ENCODE data around the gene TLK2.

GRCh38 chr17:62591333-62591732 lies 112.7 kb downstream of the TLK2 start:
- TF ChIP-seq, protein P1, sequence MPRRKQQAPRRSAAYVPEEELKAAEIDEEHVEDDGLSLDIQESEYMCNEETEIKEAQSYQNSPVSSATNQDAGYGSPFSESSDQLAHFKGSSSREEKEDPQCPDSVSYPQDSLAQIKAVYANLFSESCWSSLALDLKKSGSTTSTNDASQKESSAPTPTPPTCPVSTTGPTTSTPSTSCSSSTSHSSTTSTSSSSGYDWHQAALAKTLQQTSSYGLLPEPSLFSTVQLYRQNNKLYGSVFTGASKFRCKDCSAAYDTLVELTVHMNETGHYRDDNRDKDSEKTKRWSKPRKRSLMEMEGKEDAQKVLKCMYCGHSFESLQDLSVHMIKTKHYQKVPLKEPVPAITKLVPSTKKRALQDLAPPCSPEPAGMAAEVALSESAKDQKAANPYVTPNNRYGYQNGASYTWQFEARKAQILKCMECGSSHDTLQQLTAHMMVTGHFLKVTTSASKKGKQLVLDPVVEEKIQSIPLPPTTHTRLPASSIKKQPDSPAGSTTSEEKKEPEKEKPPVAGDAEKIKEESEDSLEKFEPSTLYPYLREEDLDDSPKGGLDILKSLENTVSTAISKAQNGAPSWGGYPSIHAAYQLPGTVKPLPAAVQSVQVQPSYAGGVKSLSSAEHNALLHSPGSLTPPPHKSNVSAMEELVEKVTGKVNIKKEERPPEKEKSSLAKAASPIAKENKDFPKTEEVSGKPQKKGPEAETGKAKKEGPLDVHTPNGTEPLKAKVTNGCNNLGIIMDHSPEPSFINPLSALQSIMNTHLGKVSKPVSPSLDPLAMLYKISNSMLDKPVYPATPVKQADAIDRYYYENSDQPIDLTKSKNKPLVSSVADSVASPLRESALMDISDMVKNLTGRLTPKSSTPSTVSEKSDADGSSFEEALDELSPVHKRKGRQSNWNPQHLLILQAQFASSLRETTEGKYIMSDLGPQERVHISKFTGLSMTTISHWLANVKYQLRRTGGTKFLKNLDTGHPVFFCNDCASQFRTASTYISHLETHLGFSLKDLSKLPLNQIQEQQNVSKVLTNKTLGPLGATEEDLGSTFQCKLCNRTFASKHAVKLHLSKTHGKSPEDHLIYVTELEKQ (tag by site-specific recombination; IDR thresholded peaks at IDR 0.05; ENCODE audit: borderline replicate concordance) = no peak
- no peak for TF ChIP-seq CTCF (tag by site-specific recombination; IDR thresholded peaks at IDR 0.05)
- TF ChIP-seq, protein P2, sequence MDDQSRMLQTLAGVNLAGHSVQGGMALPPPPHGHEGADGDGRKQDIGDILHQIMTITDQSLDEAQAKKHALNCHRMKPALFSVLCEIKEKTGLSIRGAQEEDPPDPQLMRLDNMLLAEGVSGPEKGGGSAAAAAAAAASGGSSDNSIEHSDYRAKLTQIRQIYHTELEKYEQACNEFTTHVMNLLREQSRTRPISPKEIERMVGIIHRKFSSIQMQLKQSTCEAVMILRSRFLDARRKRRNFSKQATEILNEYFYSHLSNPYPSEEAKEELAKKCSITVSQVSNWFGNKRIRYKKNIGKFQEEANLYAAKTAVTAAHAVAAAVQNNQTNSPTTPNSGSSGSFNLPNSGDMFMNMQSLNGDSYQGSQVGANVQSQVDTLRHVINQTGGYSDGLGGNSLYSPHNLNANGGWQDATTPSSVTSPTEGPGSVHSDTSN (CRISPR knock-in tag; IDR thresholded peaks at IDR 0.05) = no peak
- no peak for TF ChIP-seq ZSCAN18 (tag by site-specific recombination; IDR thresholded peaks at IDR 0.05)
- TF ChIP-seq ZSCAN23 (tag by site-specific recombination; IDR thresholded peaks at IDR 0.05) = no peak
- TF ChIP-seq, protein P3, sequence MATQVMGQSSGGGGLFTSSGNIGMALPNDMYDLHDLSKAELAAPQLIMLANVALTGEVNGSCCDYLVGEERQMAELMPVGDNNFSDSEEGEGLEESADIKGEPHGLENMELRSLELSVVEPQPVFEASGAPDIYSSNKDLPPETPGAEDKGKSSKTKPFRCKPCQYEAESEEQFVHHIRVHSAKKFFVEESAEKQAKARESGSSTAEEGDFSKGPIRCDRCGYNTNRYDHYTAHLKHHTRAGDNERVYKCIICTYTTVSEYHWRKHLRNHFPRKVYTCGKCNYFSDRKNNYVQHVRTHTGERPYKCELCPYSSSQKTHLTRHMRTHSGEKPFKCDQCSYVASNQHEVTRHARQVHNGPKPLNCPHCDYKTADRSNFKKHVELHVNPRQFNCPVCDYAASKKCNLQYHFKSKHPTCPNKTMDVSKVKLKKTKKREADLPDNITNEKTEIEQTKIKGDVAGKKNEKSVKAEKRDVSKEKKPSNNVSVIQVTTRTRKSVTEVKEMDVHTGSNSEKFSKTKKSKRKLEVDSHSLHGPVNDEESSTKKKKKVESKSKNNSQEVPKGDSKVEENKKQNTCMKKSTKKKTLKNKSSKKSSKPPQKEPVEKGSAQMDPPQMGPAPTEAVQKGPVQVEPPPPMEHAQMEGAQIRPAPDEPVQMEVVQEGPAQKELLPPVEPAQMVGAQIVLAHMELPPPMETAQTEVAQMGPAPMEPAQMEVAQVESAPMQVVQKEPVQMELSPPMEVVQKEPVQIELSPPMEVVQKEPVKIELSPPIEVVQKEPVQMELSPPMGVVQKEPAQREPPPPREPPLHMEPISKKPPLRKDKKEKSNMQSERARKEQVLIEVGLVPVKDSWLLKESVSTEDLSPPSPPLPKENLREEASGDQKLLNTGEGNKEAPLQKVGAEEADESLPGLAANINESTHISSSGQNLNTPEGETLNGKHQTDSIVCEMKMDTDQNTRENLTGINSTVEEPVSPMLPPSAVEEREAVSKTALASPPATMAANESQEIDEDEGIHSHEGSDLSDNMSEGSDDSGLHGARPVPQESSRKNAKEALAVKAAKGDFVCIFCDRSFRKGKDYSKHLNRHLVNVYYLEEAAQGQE (tag by site-specific recombination; IDR thresholded peaks at IDR 0.05) = no peak
- TF ChIP-seq ZNF701 (tag by site-specific recombination; IDR thresholded peaks at IDR 0.05) = no peak
- no peak for TF ChIP-seq ZNF777 (tag by site-specific recombination; IDR thresholded peaks at IDR 0.05; ENCODE audit: borderline replicate concordance)
- TF ChIP-seq MEIS1 (CRISPR knock-in tag; IDR thresholded peaks at IDR 0.05; ENCODE audit: borderline replicate concordance) = no peak
- TF ChIP-seq YY1 (tag by site-specific recombination; IDR thresholded peaks at IDR 0.05) = no peak
- TF ChIP-seq ZBTB8A (tag by site-specific recombination; IDR thresholded peaks at IDR 0.05) = no peak
- TF ChIP-seq, protein P4, sequence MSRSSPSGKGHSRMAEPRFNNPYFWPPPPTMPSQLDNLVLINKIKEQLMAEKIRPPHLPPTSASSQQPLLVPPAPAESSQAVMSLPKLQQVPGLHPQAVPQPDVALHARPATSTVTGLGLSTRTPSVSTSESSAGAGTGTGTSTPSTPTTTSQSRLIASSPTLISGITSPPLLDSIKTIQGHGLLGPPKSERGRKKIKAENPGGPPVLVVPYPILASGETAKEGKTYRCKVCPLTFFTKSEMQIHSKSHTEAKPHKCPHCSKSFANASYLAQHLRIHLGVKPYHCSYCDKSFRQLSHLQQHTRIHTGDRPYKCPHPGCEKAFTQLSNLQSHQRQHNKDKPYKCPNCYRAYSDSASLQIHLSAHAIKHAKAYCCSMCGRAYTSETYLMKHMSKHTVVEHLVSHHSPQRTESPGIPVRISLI (tag by site-specific recombination; IDR thresholded peaks at IDR 0.05) = no peak
- TF ChIP-seq ZNF529 (tag by site-specific recombination; IDR thresholded peaks at IDR 0.05; ENCODE audit: insufficient replicate concordance) = no peak
- no peak for TF ChIP-seq HOXA7 (CRISPR knock-in tag; IDR thresholded peaks at IDR 0.05; ENCODE audit: borderline replicate concordance)

Measured in HEK293 (cell line).